ENCODE results near the gene PDIA3.
A peak's percentile ranks its signal among the peaks of the same experiment; 100 is the strongest.
"Not testable (repeated sequence)": the region's sequence is repeated elsewhere in the genome, so short reads cannot be mapped to it uniquely, and the experiment has no call there.

The PDIA3 gene

GRCh38 chr15:43746245-43746902 lies at the start of gene PDIA3:
Gene PDIA3 (plus strand): TSS chr15:43746438. CDS start chr15:43746540, 102 bp downstream.
- peak; percentile 95 for DNase-seq (ENCODE audit: low spot score)
- in situ Hi-C loops (cut with MboI; ENCODE audit: low pct_unique_long_range_greater_than_20kb, low sequenced_read_pairs, unreplicated experiment), result not testable (repeated sequence)

GRCh38 chr15:43702174-43702573 lies 44.1 kb upstream of the PDIA3 start:
- in situ Hi-C loops (cut with MboI; ENCODE audit: low pct_unique_long_range_greater_than_20kb, low sequenced_read_pairs, unreplicated experiment), result no loop called here
- TF ChIP-seq CTCF (IDR thresholded peaks at IDR 0.05; ENCODE audit: extremely low read depth, insufficient read depth, missing control alignments), result no peak
- no peak for DNase-seq (ENCODE audit: low spot score)

GRCh38 chr15:43702701-43703424 lies 43.4 kb upstream of the PDIA3 start:
- no peak for TF ChIP-seq CTCF (IDR thresholded peaks at IDR 0.05; ENCODE audit: extremely low read depth, insufficient read depth, missing control alignments)
- no peak for DNase-seq (ENCODE audit: low spot score)
- in situ Hi-C loops (cut with MboI; ENCODE audit: low pct_unique_long_range_greater_than_20kb, low sequenced_read_pairs, unreplicated experiment), result no loop called here

- in situ Hi-C loops (cut with MboI; ENCODE audit: low pct_unique_long_range_greater_than_20kb, low sequenced_read_pairs, unreplicated experiment), result not testable (repeated sequence)
Measured at GRCh38 chr15:43710431-43711131, 35.7 kb upstream of the PDIA3 start.

GRCh38 chr15:43723151-43723550 lies 23.1 kb upstream of the PDIA3 start:
- no peak for DNase-seq (ENCODE audit: low spot score)

More at GRCh38 chr15:43710431-43711131, 35.7 kb upstream of the PDIA3 start:
- not testable (repeated sequence) for DNase-seq (ENCODE audit: low spot score)

GRCh38 chr15:43726306-43726705 lies 19.9 kb upstream of the PDIA3 start:
- DNase-seq (ENCODE audit: low spot score); in situ Hi-C loops (cut with MboI; ENCODE audit: low pct_unique_long_range_greater_than_20kb, low sequenced_read_pairs, unreplicated experiment): not testable (repeated sequence)

More at GRCh38 chr15:43723151-43723550, 23.1 kb upstream of the PDIA3 start:
- no peak for TF ChIP-seq CTCF (IDR thresholded peaks at IDR 0.05; ENCODE audit: extremely low read depth, insufficient read depth, missing control alignments)
- in situ Hi-C loops (cut with MboI; ENCODE audit: low pct_unique_long_range_greater_than_20kb, low sequenced_read_pairs, unreplicated experiment), result no loop called here

DNA sequence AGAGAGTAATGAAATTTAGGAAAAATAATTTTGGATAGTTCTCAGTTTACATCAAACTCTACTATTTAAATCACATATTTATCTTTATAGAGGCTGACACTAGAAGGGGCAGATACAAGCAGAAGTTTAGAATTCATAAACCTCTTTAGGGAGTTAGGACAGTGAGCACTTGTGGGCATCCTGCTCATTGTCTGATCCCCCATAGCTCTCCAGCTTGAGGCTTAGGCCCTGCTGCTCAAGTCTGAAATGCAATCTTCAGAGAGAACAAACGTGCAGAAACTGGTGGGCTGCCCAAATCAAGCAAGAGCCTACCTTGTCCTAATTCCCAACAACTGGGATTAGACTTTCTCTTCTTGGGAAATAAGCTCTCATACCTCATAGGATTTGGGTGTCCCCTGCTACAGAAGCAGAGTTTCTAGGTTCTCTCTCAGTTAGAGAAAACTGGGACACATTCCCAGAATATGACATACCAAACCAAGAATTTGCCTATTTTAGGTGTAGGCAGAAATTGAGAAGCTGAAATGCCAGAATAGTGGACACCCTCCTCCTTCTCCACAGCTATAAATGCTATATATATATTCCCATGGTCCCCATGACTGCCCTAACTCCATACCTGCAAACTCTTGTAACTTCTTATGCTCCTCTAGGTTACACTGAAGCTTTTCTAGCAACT lies 18.0 kb upstream of the PDIA3 start:
- DNase-seq (ENCODE audit: low spot score); in situ Hi-C loops (cut with MboI; ENCODE audit: low pct_unique_long_range_greater_than_20kb, low sequenced_read_pairs, unreplicated experiment): not testable (repeated sequence)

DNA sequence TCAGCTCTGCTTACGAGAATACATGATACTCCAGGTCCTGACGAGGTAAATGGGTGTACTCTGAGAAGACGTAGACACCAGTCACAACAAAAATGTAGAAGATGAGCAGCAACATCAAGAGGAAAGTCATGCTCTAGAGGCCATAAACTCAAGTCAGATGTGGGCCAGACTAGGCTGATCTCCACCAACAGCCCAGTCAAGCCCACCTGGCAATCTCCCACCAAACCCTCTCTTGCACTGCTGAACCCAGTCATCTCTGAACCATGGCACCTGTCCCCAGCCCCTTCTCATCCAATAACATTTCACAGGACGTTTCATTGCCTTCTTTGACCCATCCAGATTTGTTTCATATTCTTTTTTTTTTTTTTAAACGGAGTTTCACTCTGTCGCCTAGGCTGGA lies 10.8 kb upstream of the PDIA3 start:
- peak; percentile 20 for DNase-seq (ENCODE audit: low spot score)
- in situ Hi-C loops (cut with MboI; ENCODE audit: low pct_unique_long_range_greater_than_20kb, low sequenced_read_pairs, unreplicated experiment), result no loop called here
- TF ChIP-seq CTCF (IDR thresholded peaks at IDR 0.05; ENCODE audit: extremely low read depth, insufficient read depth, missing control alignments), result no peak

GRCh38 chr15:43746903-43747309 lies 668 bp downstream of the PDIA3 start:
- DNase-seq (ENCODE audit: low spot score), result peak; percentile 30
- in situ Hi-C loops (cut with MboI; ENCODE audit: low pct_unique_long_range_greater_than_20kb, low sequenced_read_pairs, unreplicated experiment), result not testable (repeated sequence)
